ENCODE data around the gene NCOA1. TPM values are rescaled to one million over a fixed set of nuclear protein-coding genes. Genes with fewer than 3 reads are reported as not detected.

Gene NCOA1
- 5.0 and 5.8 TPM in 2 replicates for total RNA-seq (2014; rRNA removed; shearing (Covaris generic))

GRCh38 chr2:24490690-24491541 lies at the start of gene NCOA1:
NCOA1 (plus strand) TSS chr2:24491254; CDS start chr2:24658678, 167,424 bp downstream.

GRCh38 chr2:24792874-24793760 lies 302.1 kb downstream of the NCOA1 start, which contains the start of the genes CENPO and PTRHD1:
CENPO (plus strand) TSS chr2:24793425; CDS start chr2:24793920, 495 bp downstream.
PTRHD1 (minus strand) TSS chr2:24793391; CDS start chr2:24793377, 14 bp downstream.

Small RNA genes lying within 50 kb of the gene (small RNA-seq; reads per million reads assigned to genes)
- gene RNA5SP88 (0.71 reads per million, percentile 42 among the genes with 10 or more reads in this experiment), gene RNU6-936P (not detected)

Other genes starting within 250 kb of the NCOA1 start
- 20.5 and 40.2 TPM in 2 replicates for gene ITSN2, start 130.7 kb upstream of the NCOA1 start, total RNA-seq (2014; rRNA removed; shearing (Covaris generic))